Measurements from ENCODE around the gene CDH23.

CDH23 gene

GRCh38 chr10:71695502-71696476 lies 299.1 kb downstream of the CDH23 start:
- H3K79me2 ChIP-seq (ENCODE audit: insufficient read depth, low read depth), result no peaks in the 10 kb centered on the region
- peaks cover 28% of the 10 kb centered on the region for H3K27me3 ChIP-seq (ENCODE audit: insufficient read depth, low read depth)
- no peak overlapping the region for H3K4me3 ChIP-seq (IDR thresholded peaks at IDR 0.05; ENCODE audit: insufficient read depth, low read depth, low read length)
- H3K36me3 ChIP-seq (ENCODE audit: insufficient read depth), result no peaks in the 10 kb centered on the region
- no peak overlapping the region for H3K9ac ChIP-seq
- H4K20me1 ChIP-seq (ENCODE audit: insufficient read depth), result no peaks in the 10 kb centered on the region
- no peak for TF ChIP-seq CTCF (conservative IDR thresholded peaks at IDR 0.05; ENCODE audit: low read depth, low read length)
- no peak overlapping the region for H2AFZ ChIP-seq (ENCODE audit: low read depth)
- no peak overlapping the region for H3K4me2 ChIP-seq
- no peak overlapping the region for H3K27ac ChIP-seq
- H3K4me1 ChIP-seq (ENCODE audit: low read depth, poor library complexity, severe bottlenecking), result no peaks in the 10 kb centered on the region

- Histone ChIP-seq H3K4me2 (no peak overlapping the region), H3K4me1 (ENCODE audit: low read depth, poor library complexity, severe bottlenecking) (no peaks in the 10 kb centered on the region), H3K9ac (no peak overlapping the region), H4K20me1 (ENCODE audit: insufficient read depth) (no peaks in the 10 kb centered on the region), H3K4me3 (IDR thresholded peaks at IDR 0.05; ENCODE audit: insufficient read depth, low read depth, low read length) (no peak overlapping the region), H3K36me3 (ENCODE audit: insufficient read depth) (no peaks in the 10 kb centered on the region), H2AFZ (ENCODE audit: low read depth) (no peak overlapping the region), H3K27ac (no peak overlapping the region), H3K27me3 (ENCODE audit: insufficient read depth, low read depth) (peaks cover 33% of the 10 kb centered on the region), H3K79me2 (ENCODE audit: insufficient read depth, low read depth) (no peaks in the 10 kb centered on the region)
- peak; percentile 85 for TF ChIP-seq CTCF (conservative IDR thresholded peaks at IDR 0.05; ENCODE audit: low read depth, low read length)
Observed at GRCh38 chr10:71696628-71697326, 300.1 kb downstream of the CDH23 start.

DNA sequence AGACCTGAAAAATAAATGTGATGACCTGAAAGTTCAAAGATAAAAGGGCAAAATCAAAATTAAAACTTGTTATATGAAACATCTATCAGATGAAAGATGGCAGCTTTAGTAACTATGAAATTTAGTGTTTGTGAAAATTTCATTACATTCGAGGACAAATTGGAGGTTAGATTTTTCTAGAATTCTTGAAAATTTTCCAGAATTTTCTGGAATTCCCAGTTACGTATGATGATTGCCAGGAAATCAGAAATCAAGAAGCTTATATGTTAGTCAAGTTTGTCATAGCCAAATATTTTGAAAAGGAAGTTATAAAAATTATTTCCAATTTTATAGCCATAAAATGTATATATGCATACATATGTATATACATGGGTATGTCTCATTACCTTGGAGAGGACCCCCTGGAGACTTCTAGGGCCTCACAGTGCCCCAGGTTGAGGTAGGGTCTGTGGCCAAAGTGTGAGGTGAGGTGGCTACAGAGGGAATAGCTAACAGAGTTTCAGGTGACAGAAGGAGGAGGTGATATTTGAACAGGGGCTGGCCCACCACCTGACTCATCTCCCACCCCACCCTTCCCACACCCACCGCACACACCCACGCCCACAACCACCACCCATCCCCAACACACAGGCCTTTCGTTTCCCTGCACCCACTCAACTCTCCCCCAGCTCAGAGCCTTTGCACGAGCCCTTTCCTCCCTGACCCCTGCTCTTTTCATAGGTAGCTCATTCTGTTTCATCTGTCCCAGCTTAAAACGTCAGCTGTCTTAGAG lies 301.4 kb downstream of the CDH23 start:
- Histone ChIP-seq H3K36me3 (ENCODE audit: insufficient read depth) (no peaks in the 10 kb centered on the region), H3K27ac (no peak overlapping the region), H3K9ac (no peak overlapping the region), H3K4me2 (no peak overlapping the region), H4K20me1 (ENCODE audit: insufficient read depth) (no peaks in the 10 kb centered on the region), H2AFZ (ENCODE audit: low read depth) (no peak overlapping the region), H3K4me1 (ENCODE audit: low read depth, poor library complexity, severe bottlenecking) (no peaks in the 10 kb centered on the region), H3K4me3 (IDR thresholded peaks at IDR 0.05; ENCODE audit: insufficient read depth, low read depth, low read length) (no peak overlapping the region), H3K27me3 (ENCODE audit: insufficient read depth, low read depth) (peaks cover 46% of the 10 kb centered on the region), H3K79me2 (ENCODE audit: insufficient read depth, low read depth) (no peaks in the 10 kb centered on the region)
- TF ChIP-seq CTCF (conservative IDR thresholded peaks at IDR 0.05; ENCODE audit: low read depth, low read length), result no peak

DNA sequence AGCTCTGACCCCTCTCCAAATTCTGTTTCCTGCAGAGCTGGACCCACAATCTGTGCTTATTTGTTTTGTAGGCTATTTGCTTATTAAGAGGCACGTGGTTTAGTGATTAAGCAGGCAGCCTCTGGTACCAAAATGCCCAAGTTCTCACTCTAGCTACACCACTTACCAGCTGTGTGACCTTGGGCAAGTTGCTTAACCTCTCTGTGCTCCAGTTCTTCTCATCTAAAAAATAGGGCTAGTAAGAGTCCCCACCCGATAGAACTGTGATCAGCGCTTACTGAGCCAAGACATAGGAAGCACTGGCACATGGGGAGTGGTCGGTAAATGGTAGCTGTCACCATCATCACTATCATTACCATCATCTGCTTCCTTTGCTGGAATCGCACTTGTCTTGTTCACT lies 302.0 kb downstream of the CDH23 start:
- Histone ChIP-seq H3K4me2 (no peak overlapping the region), H3K79me2 (ENCODE audit: insufficient read depth, low read depth) (no peaks in the 10 kb centered on the region), H3K9ac (no peak overlapping the region), H3K27ac (no peak overlapping the region), H4K20me1 (ENCODE audit: insufficient read depth) (no peaks in the 10 kb centered on the region), H3K4me1 (ENCODE audit: low read depth, poor library complexity, severe bottlenecking) (no peaks in the 10 kb centered on the region), H3K4me3 (IDR thresholded peaks at IDR 0.05; ENCODE audit: insufficient read depth, low read depth, low read length) (no peak overlapping the region), H3K27me3 (ENCODE audit: insufficient read depth, low read depth) (peaks cover 52% of the 10 kb centered on the region), H2AFZ (ENCODE audit: low read depth) (no peak overlapping the region), H3K36me3 (ENCODE audit: insufficient read depth) (no peaks in the 10 kb centered on the region)
- no peak for TF ChIP-seq CTCF (conservative IDR thresholded peaks at IDR 0.05; ENCODE audit: low read depth, low read length)
